Measurements from ENCODE around the gene KIF5B.

The KIF5B gene

GRCh38 chr10:32036922-32037321, 19.3 kb downstream of the KIF5B start:
- no peak for DNase-seq (ENCODE audit: low read depth)
- no peak for TF ChIP-seq CTCF (conservative IDR thresholded peaks at IDR 0.05; ENCODE audit: low read length)
- no peak overlapping the region for H3K4me3 ChIP-seq (ENCODE audit: low read length)

GRCh38 chr10:32035038-32035437, 21.2 kb downstream of the KIF5B start:
- no peak for DNase-seq (ENCODE audit: low read depth)
- no peak for TF ChIP-seq CTCF (conservative IDR thresholded peaks at IDR 0.05; ENCODE audit: low read length)
- H3K4me3 ChIP-seq (ENCODE audit: low read length) = no peak overlapping the region

- no peak overlapping the region for H3K4me3 ChIP-seq (ENCODE audit: low read length)
- DNase-seq (ENCODE audit: low read depth) = no peak
- TF ChIP-seq CTCF (conservative IDR thresholded peaks at IDR 0.05; ENCODE audit: low read length) = no peak
Measured at GRCh38 chr10:32033171-32033570, 23.1 kb downstream of the KIF5B start.

GRCh38 chr10:32031920-32032319, 24.3 kb downstream of the KIF5B start:
- no peak for DNase-seq (ENCODE audit: low read depth)
- H3K4me3 ChIP-seq (ENCODE audit: low read length) = no peak overlapping the region
- TF ChIP-seq CTCF (conservative IDR thresholded peaks at IDR 0.05; ENCODE audit: low read length) = no peak

- no peak for TF ChIP-seq CTCF (conservative IDR thresholded peaks at IDR 0.05; ENCODE audit: low read length)
- no peak for DNase-seq (ENCODE audit: low read depth)
- H3K4me3 ChIP-seq (ENCODE audit: low read length) = no peak overlapping the region
Measured at GRCh38 chr10:32031424-32031823, 24.8 kb downstream of the KIF5B start.

GRCh38 chr10:32028710-32029109, 27.5 kb downstream of the KIF5B start:
- no peak for TF ChIP-seq CTCF (conservative IDR thresholded peaks at IDR 0.05; ENCODE audit: low read length)
- DNase-seq (ENCODE audit: low read depth) = no peak
- H3K4me3 ChIP-seq (ENCODE audit: low read length) = no peak overlapping the region

GRCh38 chr10:32023264-32023663, 33.0 kb downstream of the KIF5B start:
- TF ChIP-seq CTCF (conservative IDR thresholded peaks at IDR 0.05; ENCODE audit: low read length) = no peak
- DNase-seq (ENCODE audit: low read depth) = no peak
- no peak overlapping the region for H3K4me3 ChIP-seq (ENCODE audit: low read length)
